ENCODE measurements around the gene PKD2L1.

PKD2L1 gene

GRCh38 chr10:100341953-100342626 lies 12.1 kb upstream of the PKD2L1 start:
- no peak overlapping the region for H3K4ac ChIP-seq (ENCODE audit: low read length)

GRCh38 chr10:100340948-100341847 lies 11.2 kb upstream of the PKD2L1 start:
- DNase-seq (ENCODE audit: low spot score): no peak
- Histone ChIP-seq H3K79me1 (ENCODE audit: low read depth, low read length) (no peaks in the 10 kb centered on the region), H2BK5ac (ENCODE audit: low read length) (peak overlapping the region; percentile 56), H2BK120ac (ENCODE audit: low read depth, low read length) (peak overlapping the region; percentile 17), H3K36me3 (replicated peaks in 1 of 2; ENCODE audit: control insufficient read depth in 2 of 2, insufficient read depth in 2 of 2, low read length in 2 of 2) (no peaks in the 10 kb centered on the region), H3K18ac (ENCODE audit: low read length) (peak overlapping the region; percentile 6), H3K4ac (ENCODE audit: low read length) (no peak overlapping the region), H3K27ac (replicated peaks; ENCODE audit: low read length) (no peak overlapping the region), H2BK15ac (ENCODE audit: low read length) (peak overlapping the region; percentile 75), H3K4me1 (ENCODE audit: control insufficient read depth in 2 of 2, insufficient read depth in 1 of 2, low read depth in 1 of 2, low read length in 2 of 2) (peaks cover 20 to 26% of the 10 kb centered on the region in 2 donors), H3K9ac (ENCODE audit: low read depth, low read length, poor library complexity) (peak overlapping the region; percentile 17), H4K91ac (ENCODE audit: low read depth, low read length, poor library complexity) (no peak overlapping the region), H3K9me3 (replicated peaks in 1 of 2; ENCODE audit: control insufficient read depth in 2 of 2, insufficient read depth in 1 of 2, low read depth in 1 of 2, low read length in 2 of 2) (no peaks in the 10 kb centered on the region), H3K4me3 (ENCODE audit: low read length in 2 of 2) (no peak overlapping the region), H2AFZ (ENCODE audit: low read length) (peak overlapping the region; percentile 81), H3K23ac (ENCODE audit: low read depth, low read length, poor library complexity) (no peak overlapping the region), H2BK12ac (ENCODE audit: low read length) (peak overlapping the region; percentile 35), H3K4me2 (ENCODE audit: insufficient read depth, low read length, poor library complexity, severe bottlenecking) (no peak overlapping the region), H3K14ac (ENCODE audit: low read length) (no peak overlapping the region), H3K27me3 (ENCODE audit: control insufficient read depth in 3 of 3, insufficient read depth in 3 of 3, low read depth in 1 of 3, low read length in 3 of 3) (no peaks in the 10 kb centered on the region), H2AK5ac (ENCODE audit: low read depth, low read length) (no peak overlapping the region), H4K8ac (ENCODE audit: low read depth, low read length) (no peak overlapping the region)
- WGBS, 2 donors (ENCODE audit: extremely low coverage in 2 of 2, insufficient read length in 2 of 2, insufficient replicate concordance in 1 of 2): no CpG with 5 or more reads among the region's 12 CpGs

More at GRCh38 chr10:100341953-100342626, 12.1 kb upstream of the PKD2L1 start:
- no CpG with 5 or more reads among the region's 9 CpGs for WGBS, 2 donors (ENCODE audit: extremely low coverage in 2 of 2, insufficient read length in 2 of 2, insufficient replicate concordance in 1 of 2)
- H3K36me3 ChIP-seq (replicated peaks in 1 of 2; ENCODE audit: control insufficient read depth in 2 of 2, insufficient read depth in 2 of 2, low read length in 2 of 2): no peaks in the 10 kb centered on the region
- H3K14ac ChIP-seq (ENCODE audit: low read length): no peak overlapping the region
- no peak overlapping the region for H3K27ac ChIP-seq (replicated peaks; ENCODE audit: low read length)
- H3K23ac ChIP-seq (ENCODE audit: low read depth, low read length, poor library complexity): no peak overlapping the region
- H4K8ac ChIP-seq (ENCODE audit: low read depth, low read length): no peak overlapping the region
- no peak overlapping the region for H3K18ac ChIP-seq (ENCODE audit: low read length)
- peaks cover 20 to 26% of the 10 kb centered on the region in 2 donors for H3K4me1 ChIP-seq (ENCODE audit: control insufficient read depth in 2 of 2, insufficient read depth in 1 of 2, low read depth in 1 of 2, low read length in 2 of 2)
- no peak overlapping the region for H2BK12ac ChIP-seq (ENCODE audit: low read length)
- no peak overlapping the region for H3K4me3 ChIP-seq (ENCODE audit: low read length in 2 of 2)
- H3K4me2 ChIP-seq (ENCODE audit: insufficient read depth, low read length, poor library complexity, severe bottlenecking): no peak overlapping the region
- peak overlapping the region; percentile 35 for H2AFZ ChIP-seq (ENCODE audit: low read length)
- H4K91ac ChIP-seq (ENCODE audit: low read depth, low read length, poor library complexity): no peak overlapping the region
- H2BK120ac ChIP-seq (ENCODE audit: low read depth, low read length): no peak overlapping the region
- DNase-seq (ENCODE audit: low spot score): peak; percentile 45
- no peak overlapping the region for H2AK5ac ChIP-seq (ENCODE audit: low read depth, low read length)
- H2BK5ac ChIP-seq (ENCODE audit: low read length): no peak overlapping the region
- no peak overlapping the region for H3K9ac ChIP-seq (ENCODE audit: low read depth, low read length, poor library complexity)
- no peaks in the 10 kb centered on the region for H3K27me3 ChIP-seq (ENCODE audit: control insufficient read depth in 3 of 3, insufficient read depth in 3 of 3, low read depth in 1 of 3, low read length in 3 of 3)
- H2BK15ac ChIP-seq (ENCODE audit: low read length): no peak overlapping the region
- no peaks in the 10 kb centered on the region for H3K9me3 ChIP-seq (replicated peaks in 1 of 2; ENCODE audit: control insufficient read depth in 2 of 2, insufficient read depth in 1 of 2, low read depth in 1 of 2, low read length in 2 of 2)
- no peaks in the 10 kb centered on the region for H3K79me1 ChIP-seq (ENCODE audit: low read depth, low read length)

DNA sequence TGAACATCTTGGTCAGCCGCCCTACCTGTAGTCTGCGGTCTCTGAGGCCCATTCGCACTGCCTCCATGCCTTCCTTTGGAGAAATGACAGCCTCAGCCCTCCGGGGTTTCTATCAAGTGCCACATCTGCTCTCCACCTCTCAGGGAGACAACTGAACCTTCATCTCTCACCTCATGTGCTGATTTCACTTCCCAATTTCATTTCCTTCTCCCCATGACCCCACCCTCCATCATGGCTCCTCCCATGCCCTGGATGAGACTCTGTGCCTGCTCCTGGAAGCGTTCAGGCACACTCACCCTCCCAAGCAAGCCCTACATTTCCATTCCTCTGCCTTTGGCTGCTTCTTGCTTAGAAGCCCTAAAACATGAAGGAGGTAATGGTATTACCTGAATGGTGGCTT lies 9.2 kb upstream of the PKD2L1 start:
- H2BK12ac ChIP-seq (ENCODE audit: low read length): no peak overlapping the region
- peak overlapping the region; percentile 32 for H2BK5ac ChIP-seq (ENCODE audit: low read length)
- no peak overlapping the region for H3K4ac ChIP-seq (ENCODE audit: low read length)
- H3K23ac ChIP-seq (ENCODE audit: low read depth, low read length, poor library complexity): no peak overlapping the region
- no peak overlapping the region for H3K9ac ChIP-seq (ENCODE audit: low read depth, low read length, poor library complexity)
- H4K8ac ChIP-seq (ENCODE audit: low read depth, low read length): no peak overlapping the region
- no peak overlapping the region for H3K18ac ChIP-seq (ENCODE audit: low read length)
- H3K36me3 ChIP-seq (replicated peaks in 1 of 2; ENCODE audit: control insufficient read depth in 2 of 2, insufficient read depth in 2 of 2, low read length in 2 of 2): no peaks in the 10 kb centered on the region
- H2AK5ac ChIP-seq (ENCODE audit: low read depth, low read length): no peak overlapping the region
- no CpG with 5 or more reads among the region's 5 CpGs for WGBS, 2 donors (ENCODE audit: extremely low coverage in 2 of 2, insufficient read length in 2 of 2, insufficient replicate concordance in 1 of 2)
- no peak overlapping the region for H3K4me3 ChIP-seq (ENCODE audit: low read length in 2 of 2)
- H3K27me3 ChIP-seq (ENCODE audit: control insufficient read depth in 3 of 3, insufficient read depth in 3 of 3, low read depth in 1 of 3, low read length in 3 of 3): no peaks in the 10 kb centered on the region
- no peak overlapping the region for H2BK120ac ChIP-seq (ENCODE audit: low read depth, low read length)
- no peaks in the 10 kb centered on the region for H3K9me3 ChIP-seq (replicated peaks in 1 of 2; ENCODE audit: control insufficient read depth in 2 of 2, insufficient read depth in 1 of 2, low read depth in 1 of 2, low read length in 2 of 2)
- H3K27ac ChIP-seq (replicated peaks; ENCODE audit: low read length): no peak overlapping the region
- peaks cover 12 to 18% of the 10 kb centered on the region in 2 donors for H3K4me1 ChIP-seq (ENCODE audit: control insufficient read depth in 2 of 2, insufficient read depth in 1 of 2, low read depth in 1 of 2, low read length in 2 of 2)
- no peak overlapping the region for H3K4me2 ChIP-seq (ENCODE audit: insufficient read depth, low read length, poor library complexity, severe bottlenecking)
- no peak overlapping the region for H2AFZ ChIP-seq (ENCODE audit: low read length)
- no peaks in the 10 kb centered on the region for H3K79me1 ChIP-seq (ENCODE audit: low read depth, low read length)
- no peak overlapping the region for H2BK15ac ChIP-seq (ENCODE audit: low read length)
- H3K14ac ChIP-seq (ENCODE audit: low read length): no peak overlapping the region
- DNase-seq (ENCODE audit: low spot score): no peak
- H4K91ac ChIP-seq (ENCODE audit: low read depth, low read length, poor library complexity): no peak overlapping the region

DNA sequence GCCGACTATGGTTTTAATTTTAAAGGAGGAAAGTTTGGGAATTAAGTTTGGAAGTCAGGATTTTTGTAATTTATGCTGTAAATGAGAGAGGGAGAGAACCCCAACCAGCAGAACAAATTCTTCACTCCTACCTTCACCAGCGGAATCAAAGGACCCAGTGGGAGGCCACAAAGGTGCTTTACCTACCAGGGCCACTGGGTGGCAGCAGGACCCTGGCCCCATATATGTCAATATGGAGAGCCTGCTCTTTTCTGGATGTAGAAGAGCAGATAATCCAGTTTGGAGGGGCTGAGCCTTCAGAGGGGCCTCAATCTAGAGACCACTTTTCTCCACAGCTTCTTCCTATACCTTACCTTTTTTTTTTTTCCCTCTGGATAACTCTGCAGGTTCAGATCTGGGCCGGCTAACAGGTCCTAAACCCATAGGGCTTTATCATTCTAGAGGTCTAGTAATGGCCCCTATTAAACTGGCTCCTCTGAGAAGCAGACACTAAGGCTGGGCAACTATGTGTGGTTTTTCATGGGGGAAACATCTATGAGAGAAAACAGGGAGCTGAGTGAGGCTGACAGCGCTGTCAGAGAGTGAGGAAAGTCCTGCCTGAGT lies 8.5 kb upstream of the PKD2L1 start:
- Histone ChIP-seq H3K36me3 (replicated peaks in 1 of 2; ENCODE audit: control insufficient read depth in 2 of 2, insufficient read depth in 2 of 2, low read length in 2 of 2) (no peaks in the 10 kb centered on the region), H2AFZ (ENCODE audit: low read length) (no peak overlapping the region), H3K4ac (ENCODE audit: low read length) (no peak overlapping the region), H3K4me3 (ENCODE audit: low read length in 2 of 2) (no peak overlapping the region), H3K18ac (ENCODE audit: low read length) (no peak overlapping the region), H3K14ac (ENCODE audit: low read length) (no peak overlapping the region), H3K79me1 (ENCODE audit: low read depth, low read length) (no peaks in the 10 kb centered on the region), H3K9ac (ENCODE audit: low read depth, low read length, poor library complexity) (no peak overlapping the region), H2BK120ac (ENCODE audit: low read depth, low read length) (no peak overlapping the region), H3K4me1 (ENCODE audit: control insufficient read depth in 2 of 2, insufficient read depth in 1 of 2, low read depth in 1 of 2, low read length in 2 of 2) (peaks cover 15 to 23% of the 10 kb centered on the region in 2 donors), H4K91ac (ENCODE audit: low read depth, low read length, poor library complexity) (no peak overlapping the region), H2AK5ac (ENCODE audit: low read depth, low read length) (no peak overlapping the region), H3K23ac (ENCODE audit: low read depth, low read length, poor library complexity) (no peak overlapping the region), H2BK12ac (ENCODE audit: low read length) (no peak overlapping the region), H2BK5ac (ENCODE audit: low read length) (peak overlapping the region; percentile 32), H3K27ac (replicated peaks; ENCODE audit: low read length) (no peak overlapping the region), H3K27me3 (ENCODE audit: control insufficient read depth in 3 of 3, insufficient read depth in 3 of 3, low read depth in 1 of 3, low read length in 3 of 3) (no peaks in the 10 kb centered on the region), H3K4me2 (ENCODE audit: insufficient read depth, low read length, poor library complexity, severe bottlenecking) (no peak overlapping the region), H2BK15ac (ENCODE audit: low read length) (no peak overlapping the region), H3K9me3 (replicated peaks in 1 of 2; ENCODE audit: control insufficient read depth in 2 of 2, insufficient read depth in 1 of 2, low read depth in 1 of 2, low read length in 2 of 2) (no peaks in the 10 kb centered on the region), H4K8ac (ENCODE audit: low read depth, low read length) (no peak overlapping the region)
- WGBS, 2 donors (ENCODE audit: extremely low coverage in 2 of 2, insufficient read length in 2 of 2, insufficient replicate concordance in 1 of 2): no CpG with 5 or more reads among the region's 4 CpGs
- DNase-seq (ENCODE audit: low spot score): peak; percentile 59

Measured in neuronal stem cell (in vitro differentiated cells).